Measurements from ENCODE around the gene RNF19B. TPM values are rescaled to one million over a fixed set of nuclear protein-coding genes. Genes with fewer than 3 reads are reported as not detected.
A peak's percentile ranks its signal among the peaks of the same experiment; 100 is the strongest.

Gene RNF19B
- total and polyA plus RNA-seq, 2 experiments from 2014 or later, result 15.8 to 17.8 TPM

DNA sequence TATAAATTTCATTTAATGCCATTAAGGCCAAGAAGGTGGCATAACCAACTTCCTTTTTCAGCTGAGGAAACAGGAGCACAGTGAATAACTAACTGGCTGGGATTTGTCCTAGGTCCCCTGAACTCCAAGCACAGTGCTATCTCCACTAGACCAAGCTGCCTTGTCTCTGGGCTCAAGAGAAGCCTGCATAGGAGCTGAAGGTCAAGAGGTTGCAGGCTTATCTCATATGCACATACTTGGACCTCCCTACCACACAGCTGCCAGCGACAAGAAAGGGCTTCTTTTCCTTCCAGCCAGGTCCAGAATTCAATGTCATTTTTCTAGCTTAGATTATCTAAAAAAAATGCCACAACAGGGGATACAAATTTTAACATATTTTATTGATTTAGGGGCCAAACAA, 45.0 kb upstream of the RNF19B start:
- no peaks in the 10 kb centered on the region for H3K9me3 ChIP-seq (ENCODE audit: low read depth)
- TF ChIP-seq, protein P1, sequence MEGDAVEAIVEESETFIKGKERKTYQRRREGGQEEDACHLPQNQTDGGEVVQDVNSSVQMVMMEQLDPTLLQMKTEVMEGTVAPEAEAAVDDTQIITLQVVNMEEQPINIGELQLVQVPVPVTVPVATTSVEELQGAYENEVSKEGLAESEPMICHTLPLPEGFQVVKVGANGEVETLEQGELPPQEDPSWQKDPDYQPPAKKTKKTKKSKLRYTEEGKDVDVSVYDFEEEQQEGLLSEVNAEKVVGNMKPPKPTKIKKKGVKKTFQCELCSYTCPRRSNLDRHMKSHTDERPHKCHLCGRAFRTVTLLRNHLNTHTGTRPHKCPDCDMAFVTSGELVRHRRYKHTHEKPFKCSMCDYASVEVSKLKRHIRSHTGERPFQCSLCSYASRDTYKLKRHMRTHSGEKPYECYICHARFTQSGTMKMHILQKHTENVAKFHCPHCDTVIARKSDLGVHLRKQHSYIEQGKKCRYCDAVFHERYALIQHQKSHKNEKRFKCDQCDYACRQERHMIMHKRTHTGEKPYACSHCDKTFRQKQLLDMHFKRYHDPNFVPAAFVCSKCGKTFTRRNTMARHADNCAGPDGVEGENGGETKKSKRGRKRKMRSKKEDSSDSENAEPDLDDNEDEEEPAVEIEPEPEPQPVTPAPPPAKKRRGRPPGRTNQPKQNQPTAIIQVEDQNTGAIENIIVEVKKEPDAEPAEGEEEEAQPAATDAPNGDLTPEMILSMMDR (IDR thresholded peaks at IDR 0.05; ENCODE audit: low read depth, low read length), result no peak
- H3K4me1 ChIP-seq (ENCODE audit: low read depth), result peaks cover 73% of the 10 kb centered on the region
- peaks cover 28% of the 10 kb centered on the region for H3K36me3 ChIP-seq
- H3K4me3 ChIP-seq, result no peak overlapping the region
- peak in 1 of 2 donors; percentile 78 for DNase-seq (ENCODE audit: low read depth in 1 of 2, low spot score in 1 of 2)
- no peaks in the 10 kb centered on the region for H3K27me3 ChIP-seq
- H3K27ac ChIP-seq, result peak overlapping the region; percentile 85

DNA sequence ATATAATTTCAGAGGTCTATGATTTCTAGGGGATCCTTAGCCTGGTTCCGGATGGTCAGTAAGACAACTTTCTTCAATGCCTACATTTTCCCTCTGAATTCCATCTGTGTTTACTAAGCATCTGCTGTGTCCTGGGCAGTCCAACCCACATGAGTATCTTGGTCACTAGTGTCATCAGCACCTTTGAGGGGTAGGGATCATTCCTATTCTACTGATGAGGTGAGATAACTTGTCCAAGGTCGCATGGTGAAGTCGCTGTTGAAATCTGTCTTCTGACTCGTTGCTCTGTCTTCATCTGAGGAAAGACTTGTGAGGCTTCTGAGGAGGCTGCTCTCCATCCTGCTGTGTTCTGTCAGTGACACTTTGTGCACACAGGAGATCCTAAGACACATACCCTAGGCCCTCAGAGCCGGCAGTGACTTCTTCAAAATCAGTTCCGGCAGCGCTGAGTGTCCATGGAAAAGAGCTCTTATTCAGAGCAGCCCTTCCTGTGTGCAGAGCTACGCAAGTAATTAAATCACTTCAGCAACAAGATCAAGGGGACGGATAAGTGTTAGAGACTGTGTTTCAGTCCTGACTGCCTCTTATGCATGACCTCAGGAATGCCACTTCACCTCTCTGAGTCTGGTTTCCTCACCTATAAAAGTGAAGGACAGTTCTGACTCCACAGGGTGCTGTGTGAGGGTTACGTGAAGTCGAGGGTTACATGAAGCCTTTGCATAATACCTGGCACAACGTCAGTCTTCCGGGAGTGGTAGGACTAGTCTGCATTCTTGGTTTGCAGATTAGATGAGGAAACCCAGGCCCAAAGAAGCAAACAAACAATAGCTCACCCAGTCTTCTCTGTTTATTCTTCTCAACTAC, 43.7 kb upstream of the RNF19B start:
- TF ChIP-seq, protein P1 (IDR thresholded peaks at IDR 0.05; ENCODE audit: low read depth, low read length), result no peak
- Histone ChIP-seq H3K27me3 (no peaks in the 10 kb centered on the region), H3K4me1 (ENCODE audit: low read depth) (peaks cover 79% of the 10 kb centered on the region), H3K27ac (peak overlapping the region; percentile 85), H3K9me3 (ENCODE audit: low read depth) (no peaks in the 10 kb centered on the region), H3K4me3 (no peak overlapping the region), H3K36me3 (peaks cover 17% of the 10 kb centered on the region)
- DNase-seq (ENCODE audit: low read depth in 1 of 2, low spot score in 1 of 2), result peak; percentile 61 to 70

DNA sequence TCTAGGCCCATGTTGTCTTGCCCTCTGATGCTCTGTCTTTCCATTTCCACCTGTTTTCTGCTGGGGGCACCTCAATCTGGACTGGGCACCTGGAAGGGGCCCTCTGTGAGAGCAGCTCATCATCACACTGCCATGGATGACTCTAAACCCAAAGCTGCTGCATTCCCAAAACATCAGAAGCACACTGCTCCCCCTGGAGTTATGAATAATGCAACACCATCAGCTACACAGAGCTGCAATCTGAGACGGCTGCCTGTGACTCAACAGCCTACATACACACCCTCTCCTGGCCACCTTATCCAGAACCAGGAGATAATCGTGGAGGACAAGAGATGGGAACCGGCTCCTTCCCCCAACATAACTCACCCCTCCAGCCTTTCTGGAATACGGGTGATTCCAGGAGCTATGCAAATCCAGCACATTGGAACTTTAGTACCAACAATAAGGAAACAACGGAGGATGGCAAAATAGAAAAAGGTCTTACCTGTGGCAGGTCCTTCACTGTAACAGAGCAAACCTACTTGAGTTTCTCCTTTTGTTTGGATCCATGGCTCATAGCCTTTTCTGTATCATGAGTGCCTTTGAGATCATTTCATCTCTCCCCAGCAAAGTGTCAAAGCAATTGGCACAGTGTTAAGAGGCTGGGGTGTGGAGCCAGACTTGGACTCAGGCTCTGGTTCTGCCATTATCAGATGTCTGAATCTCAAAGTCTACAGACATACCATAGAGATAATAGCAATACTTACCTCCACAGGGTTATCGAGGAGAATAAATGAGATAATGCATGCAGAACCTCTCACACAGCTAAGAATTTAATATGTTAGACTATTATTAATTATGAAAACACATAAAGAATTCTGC, 42.8 kb upstream of the RNF19B start:
- Histone ChIP-seq H3K9me3 (ENCODE audit: low read depth) (no peaks in the 10 kb centered on the region), H3K27ac (peak overlapping the region; percentile 85), H3K36me3 (peaks cover 9% of the 10 kb centered on the region), H3K4me1 (ENCODE audit: low read depth) (peaks cover 79% of the 10 kb centered on the region), H3K27me3 (no peaks in the 10 kb centered on the region), H3K4me3 (no peak overlapping the region)
- peak; percentile 69 to 92 for DNase-seq (ENCODE audit: low read depth in 1 of 2, low spot score in 1 of 2)
- TF ChIP-seq, protein P1 (IDR thresholded peaks at IDR 0.05; ENCODE audit: low read depth, low read length), result peak; percentile 71

DNA sequence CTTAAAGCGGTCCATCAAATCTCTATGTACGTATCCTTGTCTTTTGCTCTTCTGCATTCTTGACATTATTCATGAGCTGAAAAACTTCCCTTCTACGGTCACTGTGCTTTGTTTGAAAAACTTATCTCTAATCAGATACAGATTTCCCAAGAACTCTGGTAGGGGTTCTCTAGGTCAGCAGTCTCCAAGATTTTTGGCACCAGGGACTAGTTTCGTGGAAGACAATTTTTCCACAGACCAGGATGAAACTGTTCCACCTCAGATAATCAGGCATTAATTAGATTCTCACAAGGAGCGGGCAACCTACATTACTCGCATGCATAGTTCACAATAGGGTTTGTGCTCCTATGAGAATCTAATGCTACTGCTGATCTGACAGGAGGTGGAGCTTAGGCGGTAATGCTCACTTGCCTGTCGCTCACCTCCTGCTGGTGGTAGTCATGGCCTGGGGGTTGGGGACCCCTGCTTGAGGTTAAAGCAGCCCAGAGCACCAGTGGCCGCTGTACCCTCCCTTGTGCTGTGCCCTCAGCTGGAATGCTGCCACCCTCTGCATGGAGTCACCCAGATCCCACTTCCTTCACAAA, 41.3 kb upstream of the RNF19B start:
- H3K4me3 ChIP-seq, result no peak overlapping the region
- DNase-seq (ENCODE audit: low read depth in 1 of 2, low spot score in 1 of 2), result peak in 1 of 2 donors; percentile 62
- TF ChIP-seq, protein P1 (IDR thresholded peaks at IDR 0.05; ENCODE audit: low read depth, low read length), result no peak

DNA sequence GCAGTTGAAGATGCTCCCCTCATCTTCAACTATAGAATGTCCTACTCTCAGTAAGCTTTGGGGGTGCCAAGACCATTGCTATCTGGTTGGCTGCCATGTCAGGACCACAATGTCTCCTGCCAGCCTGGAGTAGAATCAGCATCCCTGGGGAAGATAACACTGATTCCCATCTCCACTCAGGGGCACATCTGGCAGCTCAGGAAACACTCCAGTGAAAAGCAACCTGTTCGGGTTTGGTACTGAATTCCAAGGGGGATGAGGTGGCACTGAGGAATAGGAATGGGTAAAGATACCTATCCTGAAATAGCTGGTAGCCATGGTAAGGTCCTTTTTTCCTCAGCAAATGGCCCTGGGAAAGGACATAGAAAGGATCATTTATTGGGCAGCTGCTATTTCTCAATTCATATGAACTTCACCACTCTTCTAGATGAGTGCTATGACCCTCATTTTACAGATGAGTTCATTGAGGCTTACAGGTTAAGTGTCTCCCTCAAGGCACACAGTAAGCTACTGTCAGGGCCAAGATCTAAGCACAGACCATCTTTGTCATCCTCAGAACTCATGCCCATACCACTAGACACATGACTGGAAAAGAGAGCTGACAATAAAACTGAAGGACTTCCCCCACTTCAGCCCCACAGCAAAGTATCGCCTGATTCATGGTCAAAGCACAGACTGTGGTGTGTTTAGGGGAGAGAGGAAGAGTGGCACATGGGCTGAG, 40.7 kb upstream of the RNF19B start:
- Histone ChIP-seq H3K9me3 (ENCODE audit: low read depth) (no peaks in the 10 kb centered on the region), H3K4me3 (no peak overlapping the region), H3K27ac (no peak overlapping the region), H3K27me3 (no peaks in the 10 kb centered on the region), H3K36me3 (no peaks in the 10 kb centered on the region), H3K4me1 (ENCODE audit: low read depth) (peaks cover 71% of the 10 kb centered on the region)
- no peak for DNase-seq (ENCODE audit: low read depth in 1 of 2, low spot score in 1 of 2)
- TF ChIP-seq, protein P1 (IDR thresholded peaks at IDR 0.05; ENCODE audit: low read depth, low read length), result no peak

More for the DNA sequence above, 41.3 kb upstream of the RNF19B start:
- Histone ChIP-seq H3K9me3 (ENCODE audit: low read depth) (no peaks in the 10 kb centered on the region), H3K27me3 (no peaks in the 10 kb centered on the region), H3K27ac (peak overlapping the region; percentile 19), H3K36me3 (no peaks in the 10 kb centered on the region), H3K4me1 (ENCODE audit: low read depth) (peaks cover 72% of the 10 kb centered on the region)
